Left cardiac atrium (tissue), 4 donors: Measurements from ENCODE around the gene PDE3A. TPM values are rescaled to one million over a fixed set of nuclear protein-coding genes. Genes with fewer than 3 reads are reported as not detected.

Experiments
- ATAC-seq, 2 donors: fragments of 200-7000 bp; cut with Tn5 transposase; one replicate each; pipeline ENCODE4 v1.9.1; 2020; ENCODE audit warnings: mild to moderate bottlenecking in 2 of 2, moderate library complexity in 2 of 2
- DNase-seq: peaks from one replicate; pipeline ENCODE4 v3.0.0-alpha.2; 2020
- intact Hi-C, 2 donors: fragments of 100-400 bp; cut with DNase I; formaldehyde crosslinking; loops; one replicate each; pipeline versions ENCODE4 v1.14.1 to v1.15.1; 2022 to 2023
- total RNA-seq, 2 donors: library from RNA; stranded (reverse); fragmentation: NEBNext Ultra II Directional; extraction: Animal tissue kit (Norgen Biotek cat#: 25700); gene quantifications; one replicate each; pipeline ENCODE4 v1.2.1, GENCODE V29; 2021
- donor health status: DM: no; HTN: yes; CAD: no.
- donor health status: DM: no; HTN: yes; CAD: no; lungs with severe emphysema.
- donor health status: DM: yes; HTN: yes; CAD: no.
- donor health status: Dilated cardiomyopathy.

PDE3A gene
- total RNA-seq, 2 donors from 2014 or later: 66.8 to 157 TPM

GRCh38 chr12:20704860-20705259 lies 336.5 kb downstream of the PDE3A start:
- no peak for ATAC-seq
- intact Hi-C loops: no loop called here

GRCh38 chr12:20711846-20712245 lies 343.5 kb downstream of the PDE3A start:
- intact Hi-C loops: no loop called here
- DNase-seq (no peak), ATAC-seq (no peak)

More at GRCh38 chr12:20704860-20705259, 336.5 kb downstream of the PDE3A start:
- no peak for DNase-seq

DNA sequence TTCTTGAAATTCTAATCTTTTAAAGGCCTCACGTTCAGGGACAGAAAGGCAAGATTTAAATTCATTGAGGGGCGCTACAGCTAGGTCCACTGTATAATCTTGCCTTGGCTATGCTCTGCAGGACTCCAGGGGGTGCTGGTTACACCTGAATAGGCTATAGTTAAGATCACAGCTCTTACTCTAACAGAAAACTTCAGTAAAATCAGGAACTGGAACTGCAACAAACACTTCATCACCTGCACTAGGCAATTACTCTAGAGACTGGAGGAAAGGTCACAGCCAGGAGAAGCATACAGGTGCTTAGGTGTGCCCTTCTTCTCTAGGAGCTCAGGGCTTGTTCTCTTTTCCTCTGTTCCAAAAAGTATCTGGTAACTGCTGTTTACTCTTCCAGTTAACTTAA lies 347.7 kb downstream of the PDE3A start:
- ATAC-seq: no peak
- intact Hi-C loops: no loop called here
- no peak for DNase-seq

DNA sequence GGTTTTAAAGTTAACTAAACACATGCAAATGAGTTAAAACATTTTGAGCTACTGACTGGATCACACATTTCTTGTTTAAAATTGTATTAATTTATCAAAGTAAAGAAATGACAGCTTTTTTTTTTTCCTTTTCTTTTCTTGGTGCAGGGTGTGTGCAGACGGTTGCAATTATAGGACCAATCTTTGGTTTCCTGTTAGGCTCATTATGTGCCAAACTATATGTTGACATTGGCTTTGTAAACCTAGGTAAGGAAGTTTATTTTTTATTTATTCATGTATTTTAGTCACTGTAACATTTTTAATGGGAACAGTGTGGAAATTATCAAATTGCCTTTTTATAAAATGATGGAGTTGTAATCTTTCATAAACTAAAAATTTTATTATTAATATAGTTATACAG lies 348.6 kb downstream of the PDE3A start:
- intact Hi-C loops: no loop called here
- DNase-seq: no peak
- no peak for ATAC-seq

DNA sequence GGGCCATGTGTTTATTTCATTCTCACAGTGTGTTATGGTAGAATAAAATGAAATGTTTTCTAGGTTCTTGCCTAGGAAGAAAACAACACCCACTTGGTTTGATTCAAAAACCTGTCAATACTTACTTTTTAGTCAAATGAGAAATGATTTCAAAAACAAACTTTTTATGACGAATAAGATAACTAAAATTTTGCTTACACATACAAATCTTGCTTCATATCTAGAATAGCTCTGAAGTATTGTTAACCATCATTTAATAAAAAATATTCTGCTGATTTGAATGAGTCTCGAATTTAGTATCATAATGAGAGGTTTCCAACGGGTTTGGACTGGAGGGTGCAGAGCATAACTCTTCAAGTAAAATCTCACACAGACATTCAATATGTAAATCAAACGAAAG lies 350.0 kb downstream of the PDE3A start:
- intact Hi-C loops: no loop called here

DNA sequence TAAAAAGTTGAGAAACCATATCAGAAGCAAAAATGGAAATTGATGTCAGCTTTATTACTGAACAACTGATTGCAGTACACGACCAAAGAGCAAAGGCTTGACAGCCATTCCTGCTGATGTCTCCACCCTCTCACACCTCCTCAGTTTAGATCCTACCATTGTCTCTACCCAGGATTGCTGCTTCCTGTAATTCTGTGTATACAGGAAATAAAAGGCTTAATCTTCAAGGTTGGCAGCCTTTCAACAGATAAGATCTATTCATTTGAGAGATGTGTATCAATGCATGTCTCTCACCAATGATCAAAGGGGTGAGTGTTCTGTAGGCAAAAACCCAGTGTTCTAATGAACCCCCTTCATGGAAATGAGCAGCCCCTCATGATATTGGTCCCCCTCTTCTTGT lies 353.8 kb downstream of the PDE3A start:
- DNase-seq (no peak), ATAC-seq (no peak)
- intact Hi-C loops: no loop called here

More for the DNA sequence above, 350.0 kb downstream of the PDE3A start:
- no peak for DNase-seq
- ATAC-seq: no peak

- intact Hi-C loops: no loop called here
- ATAC-seq (no peak), DNase-seq (no peak)
These were observed 362.9 kb downstream of the PDE3A start for GRCh38 chr12:20731274-20731673.
